T-cell (primary cell): Measurements from ENCODE around the gene UBE2H. TPM values are rescaled to one million over a fixed set of nuclear protein-coding genes. Genes with fewer than 3 reads are reported as not detected.

Source experiments
- ATAC-seq, 4 experiments: fragments of 200-7000 bp in 3 of 4; fragments of 150-1000 bp in 1 of 4; cut with Tn5 transposase; replicated peaks in 1 of 4; 1 replicate in 3 of 4; 2 replicates in 1 of 4; pipeline ENCODE4 v1.10.0; 2021; ENCODE audit warnings: moderate library complexity in 3 of 4, mild to moderate bottlenecking in 2 of 4, moderate number of reproducible peaks in 1 of 4
- CTCF ChIA-PET, 2 donors: fragments of 300-600 bp; sonication (Branson Sonifier 250); formaldehyde crosslinking; loops; one replicate each; lab custom pipeline; 2022; ENCODE audit warnings: antibody characterized with exemption in 2 of 2; lab: Charles Lee
- POLR2A ChIA-PET, 2 donors: fragments of 300-600 bp; sonication (Branson Sonifier 250); formaldehyde crosslinking; loops; one replicate each; lab custom pipeline; 2022; ENCODE audit warnings: antibody characterized with exemption in 2 of 2; lab: Charles Lee
- DNase-seq, 35 experiments: peaks; one replicate each; pipeline versions ENCODE4 v3.0.0 to v3.0.0-alpha.2; 2013 to 2023
- H3K27ac ChIP-seq: one replicate; pipeline ENCODE4 v1.5.1; 2013; ENCODE audit warnings: low read length
- H3K27me3 ChIP-seq, 2 experiments: replicated peaks in 1 of 2; 1 replicate in 1 of 2; 2 replicates in 1 of 2; pipeline versions ENCODE4 v1.6.1 to v1.7.0; 2013; ENCODE audit warnings: low read length in 1 of 2, mixed read lengths in 1 of 2; ENCODE audit not compliant: control insufficient read depth in 2 of 2, insufficient read depth in 2 of 2; ENCODE audit errors: extremely low read depth in 1 of 2
- H3K36me3 ChIP-seq, 2 donors: 1 replicate in 1 of 2; 2 replicates in 1 of 2; pipeline versions ENCODE4 v1.6.1 to v1.7.0; 2013; ENCODE audit warnings: low read length in 1 of 2; ENCODE audit not compliant: control insufficient read depth in 2 of 2, insufficient read depth in 1 of 2; ENCODE audit errors: extremely low read depth in 1 of 2
- H3K4me1 ChIP-seq, 2 experiments: 1 replicate in 1 of 2; 2 replicates in 1 of 2; pipeline versions ENCODE4 v1.6.1 to v1.7.0; 2013; ENCODE audit warnings: low read length in 2 of 2, mixed read lengths in 1 of 2; ENCODE audit not compliant: insufficient read depth in 2 of 2, control insufficient read depth in 1 of 2; ENCODE audit errors: extremely low read depth in 1 of 2
- H3K4me3 ChIP-seq, 2 donors: 1 replicate in 1 of 2; 2 replicates in 1 of 2; pipeline versions ENCODE4 v1.5.1 to v1.7.0; 2013; ENCODE audit warnings: mild to moderate bottlenecking in 2 of 2, low read length in 1 of 2, moderate library complexity in 1 of 2; ENCODE audit not compliant: control insufficient read depth in 1 of 2; ENCODE audit errors: extremely low read depth in 1 of 2
- H3K9me3 ChIP-seq: 2 replicates; pipeline ENCODE4 v1.7.0; 2013
- H3K27ac Mint-ChIP-seq, 2 donors: one replicate each; pipeline ENCODE4 v1.8.0; 2020 to 2021; ENCODE audit warnings: mild to moderate bottlenecking in 2 of 2, mixed read lengths in 2 of 2
- H3K27me3 Mint-ChIP-seq, 2 donors: one replicate each; pipeline ENCODE4 v1.8.0; 2021 to 2022; ENCODE audit warnings: mixed read lengths in 2 of 2
- H3K36me3 Mint-ChIP-seq: one replicate; pipeline ENCODE4 v1.8.0; 2021; ENCODE audit warnings: mixed read lengths
- H3K4me1 Mint-ChIP-seq, 3 donors: one replicate each; pipeline ENCODE4 v1.8.0; 2020 to 2022; ENCODE audit warnings: mixed read lengths in 3 of 3, mild to moderate bottlenecking in 1 of 3
- H3K4me3 Mint-ChIP-seq, 3 donors: one replicate each; pipeline ENCODE4 v1.8.0; 2020 to 2022; ENCODE audit warnings: mild to moderate bottlenecking in 3 of 3, mixed read lengths in 3 of 3, moderate library complexity in 3 of 3
- H3K9me3 Mint-ChIP-seq, 3 donors: one replicate each; pipeline ENCODE4 v1.8.0; 2020 to 2022; ENCODE audit warnings: mixed read lengths in 3 of 3
- WGBS: methylation state at CpG from one replicate; pipeline ENCODE4 v1.1.5; 2013; ENCODE audit warnings: missing lambda C conversion rate; ENCODE audit not compliant: insufficient coverage; 5-methylcytosine and 5-hydroxymethylcytosine counted together
- total RNA-seq, 35 experiments: library from RNA in 6 of 35; stranded (reverse) in 6 of 35; fragments of 120-200 nt in 1 of 35; gene quantifications; one replicate each; pipeline versions ENCODE4 v1.2.1 to v1.2.4 and lab custom pipeline; 2013 to 2026

The UBE2H gene
- total RNA-seq, 5 donors from 2014 or later (not counting 1 experiment from before 2014, with no cell fraction given): 37.5 to 63.8 (median 50.1) TPM

- H3K4me1 Mint-ChIP-seq: peaks cover 9 to 14% (median 9%) of the 10 kb centered on the region in 3 donors
- ATAC-seq: no peak
- H3K36me3 ChIP-seq: peaks cover 0 to 27% of the 10 kb centered on the region in 2 donors
- no peak overlapping the region for H3K4me3 Mint-ChIP-seq
- H3K9me3 ChIP-seq: no peaks in the 10 kb centered on the region
- no peaks in the 10 kb centered on the region for H3K27me3 Mint-ChIP-seq
- H3K27ac ChIP-seq: no peak overlapping the region
- H3K4me1 ChIP-seq: peaks cover 0 to 17% of the 10 kb centered on the region in 2 experiments
- DNase-seq: no peak
- no peaks in the 10 kb centered on the region for H3K27me3 ChIP-seq
- H3K4me3 ChIP-seq: no peak overlapping the region
- ChIA-PET POLR2A (interaction anchor here in 1 of 2 donors (0.6 kb wide), 1 partner anchor 25 kb away, joined by 5 read pairs; no protein-coding TSS in a partner anchor), CTCF (interaction anchor here (0.6 to 1.7 kb wide), 4 partner anchors 102 to 736 kb away, joined by 3 to 12 read pairs (median 3); no protein-coding TSS in a partner anchor)
- WGBS: 100% methylated on average over 3 of the region's 8 CpGs
- peaks cover 29% of the 10 kb centered on the region for H3K36me3 Mint-ChIP-seq
- no peak overlapping the region for H3K27ac Mint-ChIP-seq
- H3K9me3 Mint-ChIP-seq: no peaks in the 10 kb centered on the region
Observed at GRCh38 chr7:129830949-129831348, 121.8 kb downstream of the UBE2H start.

- ChIA-PET CTCF (interaction anchor here (0.6 to 1.9 kb wide), 8 partner anchors 10 to 647 kb away, joined by 3 to 12 read pairs (median 3); no protein-coding TSS in a partner anchor), POLR2A (interaction anchor here in 1 of 2 donors (0.5 kb wide), 1 partner anchor 10 kb away, joined by 5 read pairs; no protein-coding TSS in a partner anchor)
- 17% methylated on average over 10 of the region's 22 CpGs for WGBS
- Mint-ChIP-seq H3K36me3 (peaks cover 22% of the 10 kb centered on the region), H3K27me3 (no peaks in the 10 kb centered on the region), H3K9me3 (no peaks in the 10 kb centered on the region), H3K4me1 (peaks cover 15 to 17% (median 16%) of the 10 kb centered on the region in 3 donors), H3K27ac (peak overlapping the region; percentile 55 to 63), H3K4me3 (peak overlapping the region in 1 of 3 donors; percentile 49)
- Histone ChIP-seq H3K27ac (no peak overlapping the region), H3K4me1 (peaks cover 3 to 25% of the 10 kb centered on the region in 2 experiments), H3K36me3 (peaks cover 0 to 19% of the 10 kb centered on the region in 2 donors), H3K27me3 (peaks cover 0 to 5% of the 10 kb centered on the region in 2 experiments), H3K4me3 (no peak overlapping the region), H3K9me3 (no peaks in the 10 kb centered on the region)
- ATAC-seq (peak in 3 of 4 experiments; percentile 21 to 38 (median 32)), DNase-seq (peak; percentile 16 to 81 (median 44))
Observed at GRCh38 chr7:129829737-129830631, 122.8 kb downstream of the UBE2H start.

GRCh38 chr7:129828989-129829736 lies 123.6 kb downstream of the UBE2H start:
- POLR2A ChIA-PET: interaction anchor here in 1 of 2 donors (0.7 kb wide), 1 partner anchor 967 kb away, joined by 3 read pairs; no protein-coding TSS in a partner anchor
- Histone ChIP-seq H3K4me3 (no peak overlapping the region), H3K9me3 (no peaks in the 10 kb centered on the region), H3K27me3 (peaks cover 0 to 7% of the 10 kb centered on the region in 2 experiments), H3K27ac (no peak overlapping the region), H3K36me3 (peaks cover 0 to 13% of the 10 kb centered on the region in 2 donors), H3K4me1 (peaks cover 3 to 30% of the 10 kb centered on the region in 2 experiments)
- Mint-ChIP-seq H3K36me3 (peaks cover 15% of the 10 kb centered on the region), H3K27ac (no peak overlapping the region), H3K27me3 (no peaks in the 10 kb centered on the region), H3K4me3 (no peak overlapping the region), H3K4me1 (peaks cover 20 to 21% (median 21%) of the 10 kb centered on the region in 3 donors), H3K9me3 (no peaks in the 10 kb centered on the region)
- DNase-seq (peak in 1 of 35 experiments; percentile 24), ATAC-seq (no peak)
- WGBS: 88% methylated on average over 11 of the region's 12 CpGs
- CTCF ChIA-PET: interaction anchor here (0.6 to 1.9 kb wide), 6 partner anchors 9 to 461 kb away, joined by 3 to 12 read pairs (median 4); no protein-coding TSS in a partner anchor

GRCh38 chr7:129828078-129828762 lies 124.5 kb downstream of the UBE2H start:
- Histone ChIP-seq H3K4me1 (peaks cover 3 to 30% of the 10 kb centered on the region in 2 experiments), H3K36me3 (peaks cover 0 to 6% of the 10 kb centered on the region in 2 donors), H3K9me3 (no peaks in the 10 kb centered on the region), H3K27ac (no peak overlapping the region), H3K27me3 (peaks cover 0 to 7% of the 10 kb centered on the region in 2 experiments), H3K4me3 (no peak overlapping the region)
- Mint-ChIP-seq H3K27ac (no peak overlapping the region), H3K9me3 (no peaks in the 10 kb centered on the region), H3K27me3 (no peaks in the 10 kb centered on the region), H3K4me1 (peaks cover 20 to 21% (median 21%) of the 10 kb centered on the region in 3 donors), H3K36me3 (peaks cover 7% of the 10 kb centered on the region), H3K4me3 (no peak overlapping the region)
- ChIA-PET CTCF (interaction anchor here (1.1 to 1.9 kb wide), 2 partner anchors 8 to 91 kb away, joined by 3 to 4 read pairs; no protein-coding TSS in a partner anchor), POLR2A (no interaction called here)
- no peak for DNase-seq
- 93% methylated on average over 16 of the region's 18 CpGs for WGBS
- no peak for ATAC-seq

GRCh38 chr7:129827467-129827990 lies 125.2 kb downstream of the UBE2H start:
- peaks cover 3 to 30% of the 10 kb centered on the region in 2 experiments for H3K4me1 ChIP-seq
- no peak overlapping the region for H3K4me3 ChIP-seq
- ChIA-PET CTCF (no interaction called here), POLR2A (no interaction called here)
- peaks cover 0 to 6% of the 10 kb centered on the region in 2 donors for H3K36me3 ChIP-seq
- Mint-ChIP-seq H3K4me1 (peaks cover 20 to 21% (median 21%) of the 10 kb centered on the region in 3 donors), H3K4me3 (peak overlapping the region in 2 of 3 donors; percentile 31 to 84), H3K27me3 (no peaks in the 10 kb centered on the region), H3K36me3 (peaks cover 6% of the 10 kb centered on the region), H3K9me3 (no peaks in the 10 kb centered on the region), H3K27ac (no peak overlapping the region)
- H3K27ac ChIP-seq: no peak overlapping the region
- DNase-seq: no peak
- peaks cover 0 to 7% of the 10 kb centered on the region in 2 experiments for H3K27me3 ChIP-seq
- ATAC-seq: no peak
- H3K9me3 ChIP-seq: no peaks in the 10 kb centered on the region
- WGBS: 92% methylated on average over 9 of the region's 9 CpGs
